Measurements from ENCODE around the gene RNH1.
A peak's percentile ranks its signal among the peaks of the same experiment; 100 is the strongest.

Gene RNH1

DNA sequence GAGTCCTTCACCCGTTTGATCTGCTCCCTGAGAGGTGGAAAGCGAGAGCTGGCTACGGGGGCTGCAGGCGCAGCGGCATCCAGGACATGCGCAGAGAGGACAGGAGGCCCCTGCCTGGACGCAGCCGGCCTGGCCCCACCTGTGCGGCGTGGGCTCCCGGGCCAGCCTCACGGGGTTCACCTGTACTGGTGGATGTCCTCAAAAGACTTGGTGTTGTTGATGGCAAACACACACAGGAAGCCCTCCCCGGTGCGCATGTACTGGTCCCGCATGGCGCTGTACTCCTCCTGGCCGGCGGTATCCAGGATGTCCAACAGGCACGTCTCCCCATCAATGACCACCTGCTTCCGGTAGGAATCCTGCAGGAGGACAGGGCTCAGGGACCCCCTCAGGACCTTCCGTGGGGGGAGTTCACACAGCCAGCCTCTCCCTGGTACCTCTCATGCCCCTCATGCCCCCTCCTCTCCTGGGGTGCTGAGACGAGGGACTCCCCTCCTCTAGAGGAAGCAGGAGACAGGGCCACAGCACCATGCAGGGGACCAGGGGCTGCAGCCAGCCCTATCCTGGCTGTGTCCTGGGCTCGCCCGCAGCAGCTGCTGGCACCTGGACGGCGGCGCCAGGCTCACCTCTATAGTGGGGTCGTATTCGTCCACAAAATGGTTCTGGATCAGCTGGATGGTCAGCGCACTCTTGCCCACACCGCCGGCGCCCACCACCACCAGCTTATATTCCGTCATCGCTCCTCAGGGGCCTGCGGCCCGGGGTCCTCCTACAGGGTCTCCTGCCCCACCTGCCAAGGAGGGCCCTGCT lies 26.7 kb upstream of the RNH1 start:
- TF ChIP-seq, protein P1, sequence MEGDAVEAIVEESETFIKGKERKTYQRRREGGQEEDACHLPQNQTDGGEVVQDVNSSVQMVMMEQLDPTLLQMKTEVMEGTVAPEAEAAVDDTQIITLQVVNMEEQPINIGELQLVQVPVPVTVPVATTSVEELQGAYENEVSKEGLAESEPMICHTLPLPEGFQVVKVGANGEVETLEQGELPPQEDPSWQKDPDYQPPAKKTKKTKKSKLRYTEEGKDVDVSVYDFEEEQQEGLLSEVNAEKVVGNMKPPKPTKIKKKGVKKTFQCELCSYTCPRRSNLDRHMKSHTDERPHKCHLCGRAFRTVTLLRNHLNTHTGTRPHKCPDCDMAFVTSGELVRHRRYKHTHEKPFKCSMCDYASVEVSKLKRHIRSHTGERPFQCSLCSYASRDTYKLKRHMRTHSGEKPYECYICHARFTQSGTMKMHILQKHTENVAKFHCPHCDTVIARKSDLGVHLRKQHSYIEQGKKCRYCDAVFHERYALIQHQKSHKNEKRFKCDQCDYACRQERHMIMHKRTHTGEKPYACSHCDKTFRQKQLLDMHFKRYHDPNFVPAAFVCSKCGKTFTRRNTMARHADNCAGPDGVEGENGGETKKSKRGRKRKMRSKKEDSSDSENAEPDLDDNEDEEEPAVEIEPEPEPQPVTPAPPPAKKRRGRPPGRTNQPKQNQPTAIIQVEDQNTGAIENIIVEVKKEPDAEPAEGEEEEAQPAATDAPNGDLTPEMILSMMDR (IDR thresholded peaks at IDR 0.05; ENCODE audit: insufficient read depth, low read depth, low read length, missing control alignments), result no peak
- DNase-seq (ENCODE audit: low read depth), result no peak
- peak overlapping the region; percentile 74; the same call in 1 of the 2 replicates for H3K4me3 ChIP-seq (ENCODE audit: low read depth, low read length)

DNA sequence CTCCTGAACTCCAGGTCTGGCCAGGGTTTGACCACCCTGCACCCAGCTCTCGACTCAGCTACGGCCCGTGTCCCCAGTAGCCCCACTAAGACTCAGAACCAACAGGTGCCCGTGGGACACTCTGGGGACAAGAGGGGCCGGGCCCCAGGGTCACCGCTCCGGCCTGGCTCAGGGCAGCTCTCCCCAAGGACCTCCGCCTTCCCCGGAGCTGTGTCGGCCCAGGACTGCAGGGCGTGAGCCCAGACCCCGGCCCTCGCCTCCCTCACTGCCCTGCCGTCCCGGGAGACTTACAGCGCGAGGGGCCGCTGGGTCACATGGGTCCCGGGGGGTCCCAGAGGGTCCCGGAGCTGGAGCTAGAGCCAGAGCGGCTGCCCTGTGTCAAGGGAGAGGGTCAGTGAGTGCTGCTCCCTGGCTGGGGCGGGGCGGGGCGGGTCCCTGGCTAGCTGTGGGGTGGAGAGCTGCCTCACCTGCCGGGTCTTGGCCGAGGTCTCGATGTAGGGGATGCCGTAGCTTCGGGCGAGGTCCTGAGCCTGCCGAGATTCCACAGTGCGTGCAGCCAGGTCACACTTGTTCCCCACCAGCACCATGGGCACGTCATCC lies 26.0 kb upstream of the RNH1 start:
- no peak overlapping the region for H3K4me3 ChIP-seq (ENCODE audit: low read depth, low read length)
- DNase-seq (ENCODE audit: low read depth), result no peak
- TF ChIP-seq, protein P1 (IDR thresholded peaks at IDR 0.05; ENCODE audit: insufficient read depth, low read depth, low read length, missing control alignments), result no peak

DNA sequence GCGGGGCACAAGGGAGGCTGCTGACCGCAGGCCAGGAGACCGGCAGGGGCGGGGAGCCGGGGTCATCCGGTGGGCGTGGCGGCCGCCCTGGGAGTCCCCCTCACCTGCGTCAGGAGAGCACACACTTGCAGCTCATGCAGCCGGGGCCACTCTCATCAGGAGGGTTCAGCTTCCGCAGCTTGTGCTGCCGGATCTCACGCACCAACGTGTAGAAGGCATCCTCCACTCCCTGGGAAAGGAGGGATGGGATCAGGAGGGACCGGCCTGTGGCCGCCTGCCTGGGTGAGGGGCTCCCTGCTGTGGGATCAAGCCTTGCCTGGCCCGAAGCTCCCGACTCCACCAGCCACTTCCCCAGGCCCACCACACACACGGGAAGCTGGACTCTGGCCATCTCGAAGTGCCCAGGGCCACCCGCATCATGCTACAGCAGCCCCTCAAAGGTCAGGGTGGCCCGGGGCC lies 25.5 kb upstream of the RNH1 start:
- no peak for DNase-seq (ENCODE audit: low read depth)
- TF ChIP-seq, protein P1 (IDR thresholded peaks at IDR 0.05; ENCODE audit: insufficient read depth, low read depth, low read length, missing control alignments), result no peak
- H3K4me3 ChIP-seq (ENCODE audit: low read depth, low read length), result no peak overlapping the region

DNA sequence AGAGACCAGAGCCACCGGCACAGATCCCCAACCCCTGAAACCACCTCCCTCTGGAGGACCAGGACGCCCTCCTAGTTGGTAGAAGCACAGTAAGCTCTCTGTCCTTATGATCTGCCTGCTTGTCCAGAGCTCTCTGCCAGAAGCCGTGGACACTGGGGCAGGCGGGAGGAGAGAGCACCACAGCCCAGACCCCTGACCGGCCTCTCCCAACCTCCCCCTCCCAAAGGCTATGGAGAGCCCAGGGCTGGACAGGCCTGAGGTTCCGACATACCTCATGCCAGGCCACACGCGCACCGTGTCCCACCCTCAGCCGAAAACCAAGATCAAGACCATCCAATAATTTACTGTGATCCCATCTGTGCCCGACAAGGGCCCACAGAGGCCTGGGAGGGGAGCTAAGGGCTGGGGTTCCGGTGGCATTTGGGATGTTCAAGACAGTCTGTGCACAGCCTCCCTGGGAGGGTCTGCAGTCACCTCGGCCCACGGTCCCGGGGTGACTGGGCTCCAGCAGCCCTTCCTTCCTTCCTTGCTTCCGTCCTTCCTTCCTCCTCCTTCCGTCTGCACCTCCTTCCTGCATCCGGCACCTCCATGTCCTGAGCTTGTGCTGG lies 25.0 kb upstream of the RNH1 start:
- no peak overlapping the region for H3K4me3 ChIP-seq (ENCODE audit: low read depth, low read length)
- no peak for DNase-seq (ENCODE audit: low read depth)
- TF ChIP-seq, protein P1 (IDR thresholded peaks at IDR 0.05; ENCODE audit: insufficient read depth, low read depth, low read length, missing control alignments), result no peak

DNA sequence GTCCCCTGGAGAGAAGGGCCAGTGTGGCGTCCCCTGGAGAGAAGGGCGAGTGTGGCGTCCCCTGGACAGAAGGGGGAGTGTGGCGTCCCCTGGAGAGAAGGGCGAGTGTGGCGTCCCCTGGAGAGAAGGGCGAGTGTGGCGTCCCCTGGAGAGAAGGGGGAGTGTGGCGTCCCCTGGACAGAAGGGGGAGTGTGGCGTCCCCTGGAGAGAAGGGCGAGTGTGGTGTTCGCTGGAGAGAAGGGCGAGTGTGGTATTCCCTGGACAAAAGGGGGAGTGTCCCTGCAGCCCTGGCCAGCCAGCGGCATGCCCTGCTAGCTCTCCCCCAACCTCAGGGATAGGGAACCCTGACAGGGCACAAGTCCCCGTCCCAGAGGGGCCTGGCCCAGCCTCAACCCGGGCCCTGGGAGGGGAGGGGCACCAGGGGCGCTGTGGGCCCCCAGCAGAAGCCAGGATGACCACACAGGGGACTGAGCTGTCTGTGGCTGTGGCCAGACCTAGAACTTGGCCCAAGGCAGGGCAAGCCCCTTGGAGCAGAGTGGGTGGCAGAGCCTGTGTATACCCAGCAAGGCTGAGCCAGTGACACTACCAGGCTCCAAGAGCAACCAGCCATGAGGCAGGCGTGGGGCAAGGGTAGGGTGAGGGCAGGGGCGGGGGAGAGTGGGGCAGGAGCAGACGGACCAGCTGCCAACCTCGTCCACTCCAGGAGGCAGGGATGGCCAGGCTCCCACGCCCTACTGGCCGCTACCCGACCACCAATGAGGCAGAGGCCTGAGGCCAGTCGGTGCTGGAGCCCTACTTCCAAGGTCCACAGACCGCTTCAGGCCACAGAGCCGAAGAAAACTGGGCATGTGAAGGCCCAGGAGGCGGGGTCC lies 24.2 kb upstream of the RNH1 start:
- TF ChIP-seq, protein P1 (IDR thresholded peaks at IDR 0.05; ENCODE audit: insufficient read depth, low read depth, low read length, missing control alignments), result no peak
- no peak overlapping the region for H3K4me3 ChIP-seq (ENCODE audit: low read depth, low read length)
- no peak for DNase-seq (ENCODE audit: low read depth)

DNA sequence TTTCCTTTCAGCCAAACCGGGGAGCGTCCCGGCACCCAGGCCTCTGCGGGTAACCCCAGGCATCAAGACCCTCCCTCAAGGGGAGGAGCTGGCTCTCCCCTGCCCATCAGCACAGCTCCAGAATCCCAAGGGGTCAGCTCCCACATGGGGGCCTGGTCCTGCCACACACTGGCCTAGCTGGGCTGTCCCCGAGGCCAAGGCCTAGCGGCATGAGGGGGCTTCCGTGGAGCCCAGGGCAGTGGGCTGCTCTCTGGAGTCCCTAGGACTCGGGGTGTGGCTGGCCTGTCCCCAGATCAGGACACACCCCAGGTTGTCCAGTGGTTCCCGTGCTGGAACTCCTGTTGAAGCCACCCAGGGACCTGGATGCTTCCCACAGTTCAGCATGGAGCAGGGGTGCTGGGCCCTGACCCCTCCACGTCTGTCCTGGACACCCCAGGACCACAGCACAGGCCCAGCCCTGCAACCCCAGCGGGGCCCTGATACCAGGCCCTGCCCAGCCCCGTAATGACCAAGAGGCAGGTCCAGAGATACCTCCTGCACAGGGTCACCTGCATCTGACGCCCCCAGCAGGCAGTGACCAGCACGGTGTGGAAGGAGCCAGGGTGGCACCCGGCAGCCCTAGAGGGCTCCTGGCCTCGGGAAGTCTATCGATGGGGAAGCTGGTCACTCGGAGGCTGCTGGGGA lies 22.8 kb upstream of the RNH1 start:
- TF ChIP-seq, protein P1 (IDR thresholded peaks at IDR 0.05; ENCODE audit: insufficient read depth, low read depth, low read length, missing control alignments), result no peak
- H3K4me3 ChIP-seq (ENCODE audit: low read depth, low read length), result no peak overlapping the region
- DNase-seq (ENCODE audit: low read depth), result no peak

Measured in GM12865 (cell line).